ENCODE results near the gene FOXC1.

DNA sequence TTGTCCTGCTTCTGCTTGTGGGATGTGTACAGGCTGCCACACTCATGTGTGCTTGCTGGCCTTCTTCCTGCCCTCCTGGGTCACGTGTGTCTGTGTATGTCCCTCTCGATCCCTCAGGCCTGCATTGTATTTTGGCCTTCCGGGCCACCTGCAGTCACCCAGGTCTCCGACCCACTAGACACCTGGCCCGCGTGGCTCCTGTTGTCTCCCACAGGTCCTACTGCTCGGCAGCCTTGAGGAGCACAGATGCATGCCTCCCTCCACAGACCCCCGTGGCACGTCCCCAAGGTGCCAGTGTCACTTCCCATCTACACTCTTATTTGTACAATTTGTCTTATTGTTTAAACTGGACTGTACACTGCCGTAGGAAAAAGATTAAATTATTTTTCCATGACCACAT is 43.1 kb downstream of the FOXC1 start:
- TF ChIP-seq, protein P1, sequence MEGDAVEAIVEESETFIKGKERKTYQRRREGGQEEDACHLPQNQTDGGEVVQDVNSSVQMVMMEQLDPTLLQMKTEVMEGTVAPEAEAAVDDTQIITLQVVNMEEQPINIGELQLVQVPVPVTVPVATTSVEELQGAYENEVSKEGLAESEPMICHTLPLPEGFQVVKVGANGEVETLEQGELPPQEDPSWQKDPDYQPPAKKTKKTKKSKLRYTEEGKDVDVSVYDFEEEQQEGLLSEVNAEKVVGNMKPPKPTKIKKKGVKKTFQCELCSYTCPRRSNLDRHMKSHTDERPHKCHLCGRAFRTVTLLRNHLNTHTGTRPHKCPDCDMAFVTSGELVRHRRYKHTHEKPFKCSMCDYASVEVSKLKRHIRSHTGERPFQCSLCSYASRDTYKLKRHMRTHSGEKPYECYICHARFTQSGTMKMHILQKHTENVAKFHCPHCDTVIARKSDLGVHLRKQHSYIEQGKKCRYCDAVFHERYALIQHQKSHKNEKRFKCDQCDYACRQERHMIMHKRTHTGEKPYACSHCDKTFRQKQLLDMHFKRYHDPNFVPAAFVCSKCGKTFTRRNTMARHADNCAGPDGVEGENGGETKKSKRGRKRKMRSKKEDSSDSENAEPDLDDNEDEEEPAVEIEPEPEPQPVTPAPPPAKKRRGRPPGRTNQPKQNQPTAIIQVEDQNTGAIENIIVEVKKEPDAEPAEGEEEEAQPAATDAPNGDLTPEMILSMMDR (conservative IDR thresholded peaks at IDR 0.05; ENCODE audit: low read length), result no peak
- TF ChIP-seq EZH2phosphoT487 (IDR thresholded peaks at IDR 0.05; ENCODE audit: borderline replicate concordance, low read depth, low read length), result no peak
